KMS-11 (cell line): ENCODE results near the gene KCNH5.

Experiments used
- H2AFZ ChIP-seq: fragments of 200-600 bp; sonication (generic); 2 replicates; pipeline ENCODE4 v1.6.1; 2016; ENCODE audit warnings: antibody characterized with exemption, mixed run types, low read depth
- H3K27ac ChIP-seq: fragments of 200-600 bp; sonication (generic); 2 replicates; pipeline ENCODE4 v1.6.1; 2016; ENCODE audit warnings: mild to moderate bottlenecking, mixed run types
- H3K27me3 ChIP-seq: fragments of 200-600 bp; sonication (generic); 2 replicates; pipeline ENCODE4 v1.6.1; 2017; ENCODE audit warnings: mild to moderate bottlenecking, low read depth, mixed run types, moderate library complexity; ENCODE audit not compliant: insufficient read depth
- H3K36me3 ChIP-seq: fragments of 200-600 bp; sonication (generic); 2 replicates; pipeline ENCODE4 v1.6.1; 2017; ENCODE audit warnings: mild to moderate bottlenecking, mixed run types; ENCODE audit not compliant: insufficient read depth
- H3K4me1 ChIP-seq: fragments of 200-600 bp; sonication (generic); 2 replicates; pipeline ENCODE4 v1.6.1; 2016; ENCODE audit warnings: mild to moderate bottlenecking, low read depth, mixed run types; ENCODE audit not compliant: poor library complexity, severe bottlenecking
- H3K4me2 ChIP-seq: fragments of 200-600 bp; sonication (generic); 2 replicates; pipeline ENCODE4 v1.7.0; 2016; ENCODE audit warnings: mild to moderate bottlenecking, mixed run types
- H3K4me3 ChIP-seq: fragments of 200-600 bp; sonication (generic); IDR thresholded peaks from 2 replicates; pipeline ENCODE4 v1.6.1; 2017; ENCODE audit warnings: low read depth, low read length, mixed read lengths; ENCODE audit not compliant: insufficient read depth
- H3K79me2 ChIP-seq: fragments of 200-600 bp; sonication (generic); 2 replicates; pipeline ENCODE4 v1.6.1; 2016; ENCODE audit warnings: low read depth, mixed run types; ENCODE audit not compliant: insufficient read depth
- H3K9ac ChIP-seq: fragments of 200-600 bp; sonication (generic); 2 replicates; pipeline ENCODE4 v1.6.1; 2016; ENCODE audit warnings: mild to moderate bottlenecking, mixed run types
- H4K20me1 ChIP-seq: fragments of 200-600 bp; sonication (generic); 2 replicates; pipeline ENCODE4 v1.6.1; 2016; ENCODE audit warnings: mild to moderate bottlenecking, mixed run types; ENCODE audit not compliant: insufficient read depth
- TF ChIP-seq, protein P1 (sequence below): fragments of 200-600 bp; sonication (generic); conservative IDR thresholded peaks from 2 replicates; pipeline ENCODE4 v1.6.1; 2017; ENCODE audit warnings: low read depth, mild to moderate bottlenecking, antibody characterized with exemption, low read length, moderate library complexity, mixed read lengths

KCNH5 gene

DNA sequence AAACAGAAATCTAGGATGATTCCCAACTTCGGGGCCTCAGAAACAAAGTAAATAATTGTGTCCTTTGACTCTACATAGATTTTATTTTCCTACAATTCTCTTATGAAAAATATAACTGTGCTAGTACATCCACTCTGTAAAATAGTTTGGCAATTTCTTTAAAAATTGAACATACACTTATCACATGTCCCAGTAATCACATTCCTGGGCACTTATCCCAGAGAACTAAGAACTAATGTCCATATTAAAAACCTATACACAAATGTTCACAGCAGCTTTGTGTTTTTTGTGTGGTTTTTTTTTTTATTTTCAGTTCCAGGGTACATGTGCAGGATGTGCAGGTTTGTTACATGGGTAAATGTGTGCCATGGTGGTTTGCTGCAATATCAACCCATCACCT is 99.0 kb downstream of the KCNH5 start:
- no peaks in the 10 kb centered on the region for H3K36me3 ChIP-seq
- H2AFZ ChIP-seq: no peak overlapping the region
- H3K4me2 ChIP-seq: no peak overlapping the region
- H3K27ac ChIP-seq: no peak overlapping the region
- TF ChIP-seq, protein P1, sequence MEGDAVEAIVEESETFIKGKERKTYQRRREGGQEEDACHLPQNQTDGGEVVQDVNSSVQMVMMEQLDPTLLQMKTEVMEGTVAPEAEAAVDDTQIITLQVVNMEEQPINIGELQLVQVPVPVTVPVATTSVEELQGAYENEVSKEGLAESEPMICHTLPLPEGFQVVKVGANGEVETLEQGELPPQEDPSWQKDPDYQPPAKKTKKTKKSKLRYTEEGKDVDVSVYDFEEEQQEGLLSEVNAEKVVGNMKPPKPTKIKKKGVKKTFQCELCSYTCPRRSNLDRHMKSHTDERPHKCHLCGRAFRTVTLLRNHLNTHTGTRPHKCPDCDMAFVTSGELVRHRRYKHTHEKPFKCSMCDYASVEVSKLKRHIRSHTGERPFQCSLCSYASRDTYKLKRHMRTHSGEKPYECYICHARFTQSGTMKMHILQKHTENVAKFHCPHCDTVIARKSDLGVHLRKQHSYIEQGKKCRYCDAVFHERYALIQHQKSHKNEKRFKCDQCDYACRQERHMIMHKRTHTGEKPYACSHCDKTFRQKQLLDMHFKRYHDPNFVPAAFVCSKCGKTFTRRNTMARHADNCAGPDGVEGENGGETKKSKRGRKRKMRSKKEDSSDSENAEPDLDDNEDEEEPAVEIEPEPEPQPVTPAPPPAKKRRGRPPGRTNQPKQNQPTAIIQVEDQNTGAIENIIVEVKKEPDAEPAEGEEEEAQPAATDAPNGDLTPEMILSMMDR: no peak
- no peaks in the 10 kb centered on the region for H3K4me1 ChIP-seq
- H3K27me3 ChIP-seq: no peaks in the 10 kb centered on the region
- no peaks in the 10 kb centered on the region for H3K79me2 ChIP-seq
- H3K4me3 ChIP-seq: no peak overlapping the region
- no peak overlapping the region for H3K9ac ChIP-seq
- no peaks in the 10 kb centered on the region for H4K20me1 ChIP-seq

DNA sequence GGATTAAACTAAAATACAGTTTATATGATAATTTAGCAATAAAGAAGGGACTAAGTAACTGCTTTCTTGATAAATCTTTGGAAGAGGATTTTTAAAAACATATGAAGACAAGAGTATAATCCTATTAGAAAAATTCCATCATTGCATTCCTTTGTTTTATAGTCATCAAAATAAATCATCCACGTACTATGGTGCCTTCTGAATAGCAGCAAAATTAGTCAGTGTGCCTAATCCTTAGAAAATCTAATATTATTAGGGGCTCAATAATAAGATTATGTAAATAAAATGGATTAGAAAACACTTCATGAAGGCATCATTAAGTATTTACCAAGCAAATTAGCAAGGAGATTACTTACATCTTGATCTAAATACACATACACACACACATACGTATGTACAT is 102.1 kb downstream of the KCNH5 start:
- no peaks in the 10 kb centered on the region for H3K79me2 ChIP-seq
- no peak overlapping the region for H2AFZ ChIP-seq
- H3K36me3 ChIP-seq: no peaks in the 10 kb centered on the region
- H3K27me3 ChIP-seq: no peaks in the 10 kb centered on the region
- no peak overlapping the region for H3K27ac ChIP-seq
- H3K9ac ChIP-seq: no peak overlapping the region
- no peak overlapping the region for H3K4me2 ChIP-seq
- TF ChIP-seq, protein P1: no peak
- no peak overlapping the region for H3K4me3 ChIP-seq
- H3K4me1 ChIP-seq: no peaks in the 10 kb centered on the region
- H4K20me1 ChIP-seq: no peaks in the 10 kb centered on the region

DNA sequence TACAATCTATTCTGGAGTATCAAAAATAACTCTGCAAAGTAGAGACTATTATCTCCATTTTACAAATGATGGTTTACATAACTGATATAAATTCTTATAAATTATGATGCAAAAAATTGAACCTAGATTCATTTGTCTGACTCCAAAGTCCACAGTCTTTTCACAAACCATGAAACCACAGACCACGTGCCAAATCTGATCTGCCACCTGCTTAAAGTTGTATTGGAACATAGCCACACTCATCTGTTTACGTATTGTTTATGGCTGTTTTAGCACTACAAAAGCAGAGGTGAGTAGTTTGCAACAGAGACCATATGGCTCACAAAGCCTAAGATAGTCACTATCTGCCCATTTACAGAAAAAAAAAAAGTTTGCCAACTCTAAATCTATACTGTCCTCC is 105.3 kb downstream of the KCNH5 start:
- Histone ChIP-seq H3K4me1 (no peaks in the 10 kb centered on the region), H4K20me1 (no peaks in the 10 kb centered on the region), H3K9ac (no peak overlapping the region), H3K4me2 (no peak overlapping the region), H3K36me3 (no peaks in the 10 kb centered on the region), H3K27me3 (no peaks in the 10 kb centered on the region), H3K4me3 (no peak overlapping the region), H2AFZ (no peak overlapping the region), H3K27ac (no peak overlapping the region), H3K79me2 (no peaks in the 10 kb centered on the region)
- TF ChIP-seq, protein P1: no peak

DNA sequence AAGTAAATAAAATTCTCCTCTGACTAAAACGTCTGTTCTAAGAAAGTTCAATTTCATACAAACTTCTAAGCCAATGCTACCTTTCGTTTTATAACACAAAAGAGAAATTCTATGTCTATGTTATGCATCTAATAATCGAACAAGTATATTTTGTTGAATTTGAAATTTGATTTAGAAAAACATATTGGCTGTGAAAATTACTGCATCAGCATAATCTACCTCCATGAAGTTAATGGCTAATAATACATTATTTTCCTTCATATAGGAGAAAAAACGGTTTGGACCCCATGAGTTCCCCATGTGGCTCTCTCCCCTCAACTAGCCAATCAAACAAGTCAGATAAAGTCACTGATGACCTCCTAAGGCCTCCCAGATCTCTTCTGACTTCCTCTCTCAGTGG is 106.5 kb downstream of the KCNH5 start:
- no peak overlapping the region for H3K9ac ChIP-seq

More for the DNA sequence above, 106.5 kb downstream of the KCNH5 start:
- TF ChIP-seq, protein P1: no peak
- Histone ChIP-seq H3K79me2 (no peaks in the 10 kb centered on the region), H3K4me3 (no peak overlapping the region), H3K4me1 (no peaks in the 10 kb centered on the region), H3K27me3 (no peaks in the 10 kb centered on the region), H3K4me2 (no peak overlapping the region), H4K20me1 (no peaks in the 10 kb centered on the region), H2AFZ (no peak overlapping the region), H3K27ac (no peak overlapping the region), H3K36me3 (no peaks in the 10 kb centered on the region)
